ENCODE data around the gene PDSS2.
"Not testable (repeated sequence)": the region's sequence is repeated elsewhere in the genome, so short reads cannot be mapped to it uniquely, and the experiment has no call there.

Gene PDSS2

DNA sequence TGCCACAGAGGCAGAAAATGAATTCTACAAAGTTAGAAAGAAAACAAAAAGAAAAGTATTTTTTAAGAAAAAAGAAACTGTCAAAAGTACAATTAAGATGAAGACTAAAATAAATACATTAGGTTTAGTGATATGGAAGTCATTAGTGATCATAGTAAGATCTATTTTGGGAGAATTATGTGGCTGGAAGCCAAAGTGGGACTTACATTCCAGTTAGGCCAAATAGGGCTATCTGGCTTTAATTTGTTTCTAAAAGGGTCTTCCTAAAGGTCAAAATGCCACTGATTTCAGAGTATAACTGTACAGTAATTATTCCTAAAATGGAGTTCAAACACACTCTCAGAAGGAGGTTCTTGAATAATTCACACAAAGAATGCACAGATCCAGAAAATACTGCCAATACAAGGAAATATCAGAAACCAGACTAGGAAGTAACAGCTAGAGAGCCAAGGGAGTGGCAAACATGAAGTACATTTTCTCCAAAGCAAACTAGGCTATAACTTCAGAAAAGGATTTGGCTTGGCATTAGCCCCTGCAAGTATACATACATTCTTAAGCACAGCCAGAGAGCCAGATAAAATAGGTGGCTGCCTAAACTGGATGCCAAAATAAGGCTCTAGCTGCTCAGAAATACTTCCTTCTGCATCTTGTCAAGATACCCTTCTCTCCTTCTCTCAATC, 45.3 kb downstream of the PDSS2 start:
- DNase-seq = no peak

DNA sequence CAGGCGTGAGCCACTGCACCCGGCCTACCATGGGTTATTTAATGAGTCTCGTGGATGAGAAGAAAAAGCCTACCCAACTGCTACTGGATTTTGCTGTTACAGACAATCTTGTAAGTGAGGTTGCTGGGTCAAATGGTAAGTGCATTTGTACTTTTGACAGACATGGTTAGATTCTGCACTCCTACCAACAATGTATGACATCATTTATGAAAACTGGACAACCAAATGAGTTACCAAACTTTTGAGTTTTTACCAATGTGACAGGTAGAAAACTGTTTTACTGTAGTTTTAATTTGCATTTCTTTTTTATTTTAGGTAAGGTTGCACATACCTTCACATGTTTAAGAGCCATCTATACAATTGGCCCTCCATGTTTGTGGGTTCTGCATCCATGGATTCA, 48.2 kb downstream of the PDSS2 start:
- no peak for DNase-seq

DNA sequence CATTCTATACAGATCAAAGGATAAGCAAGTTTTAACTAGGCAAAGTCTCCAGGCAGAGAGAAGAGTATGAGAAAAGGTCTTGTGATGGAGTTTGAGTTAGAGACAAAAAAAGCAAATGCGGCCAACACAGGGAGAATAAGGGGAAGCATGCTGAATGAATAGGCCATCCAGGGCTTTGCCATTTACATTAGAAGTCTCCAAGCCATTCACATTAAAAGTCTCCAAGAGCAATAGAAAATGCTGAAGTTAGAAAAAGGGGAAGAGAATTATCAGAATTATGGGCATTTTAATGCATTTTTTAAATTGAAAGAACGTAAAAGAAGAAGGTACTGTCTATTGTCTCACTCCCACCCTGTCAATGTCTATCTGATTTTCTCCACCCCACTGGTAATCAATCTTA, 49.4 kb downstream of the PDSS2 start:
- no peak for DNase-seq

DNA sequence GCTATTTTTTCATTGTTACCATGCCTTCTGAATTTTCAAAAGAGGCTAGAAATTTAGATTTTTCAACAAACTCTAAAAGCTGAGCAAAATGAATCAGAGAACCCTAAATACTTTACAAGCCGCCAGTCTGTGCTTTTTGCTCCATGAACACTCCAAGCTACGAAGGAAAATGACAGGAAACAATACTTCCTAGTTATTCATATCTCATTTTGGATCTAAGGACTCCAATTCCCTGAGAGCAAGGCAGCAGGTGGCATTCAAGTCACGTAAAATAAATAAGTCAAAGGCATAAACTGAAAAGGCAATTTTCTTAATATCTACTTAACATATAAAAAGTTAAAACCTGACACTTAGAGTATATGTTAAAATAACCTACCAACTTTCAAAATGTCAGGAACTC, 50.6 kb downstream of the PDSS2 start:
- no peak for DNase-seq

DNA sequence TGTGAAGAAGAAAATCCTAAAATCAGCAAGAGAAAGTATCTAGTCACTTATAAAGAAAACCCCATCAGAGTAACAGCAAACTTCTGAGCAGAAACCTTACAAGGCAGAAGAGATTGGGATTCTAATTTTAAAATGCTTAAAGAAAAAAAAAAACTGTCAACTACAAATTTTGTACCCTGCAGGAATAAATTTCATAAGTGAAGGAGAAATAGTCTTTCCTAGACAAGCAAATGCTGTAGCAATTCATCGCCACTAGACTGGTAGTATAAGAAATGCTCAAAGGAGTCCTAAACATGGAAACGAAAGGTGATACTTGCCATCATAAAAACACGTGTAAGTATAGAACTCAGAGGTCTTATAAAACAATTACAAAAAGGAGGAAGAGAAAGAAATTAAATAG, 54.4 kb downstream of the PDSS2 start:
- DNase-seq = no peak

DNA sequence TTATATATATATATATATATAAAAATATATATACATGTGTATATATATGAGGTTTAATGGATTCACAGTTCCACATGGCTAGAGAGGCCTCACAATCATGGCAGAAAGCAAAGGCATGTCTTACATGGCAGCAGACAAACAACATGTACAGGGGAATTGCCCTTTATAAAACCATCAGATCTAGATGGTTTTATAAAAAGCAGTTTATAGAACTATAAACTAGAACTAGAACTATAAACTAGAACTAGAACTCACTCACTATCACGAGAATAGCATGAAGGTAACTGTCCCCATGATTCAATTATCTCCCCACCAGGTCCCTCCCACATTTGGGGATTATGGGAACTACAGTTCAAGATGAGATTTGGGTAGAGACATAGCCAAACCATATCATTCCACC, 56.8 kb downstream of the PDSS2 start:
- DNase-seq = no peak

DNA sequence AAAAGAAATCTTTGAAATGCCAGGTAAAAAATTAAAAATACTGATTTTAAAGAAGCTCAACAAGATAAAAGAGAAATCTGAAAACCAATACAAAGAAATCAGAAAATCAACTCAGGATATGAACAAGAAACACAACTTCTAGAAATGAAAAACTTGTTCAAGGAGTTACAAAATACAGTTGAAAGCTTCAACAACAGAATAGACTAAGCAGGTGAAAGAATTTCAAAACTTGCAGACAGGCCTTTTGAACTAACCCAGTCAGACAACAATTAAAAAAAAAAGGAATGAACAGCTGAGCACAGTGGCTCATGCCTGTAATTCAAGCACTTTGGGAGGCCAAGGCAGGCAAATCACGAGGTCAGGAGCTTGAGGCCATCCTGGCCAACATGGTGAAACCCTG, 57.8 kb downstream of the PDSS2 start:
- no peak for DNase-seq

DNA sequence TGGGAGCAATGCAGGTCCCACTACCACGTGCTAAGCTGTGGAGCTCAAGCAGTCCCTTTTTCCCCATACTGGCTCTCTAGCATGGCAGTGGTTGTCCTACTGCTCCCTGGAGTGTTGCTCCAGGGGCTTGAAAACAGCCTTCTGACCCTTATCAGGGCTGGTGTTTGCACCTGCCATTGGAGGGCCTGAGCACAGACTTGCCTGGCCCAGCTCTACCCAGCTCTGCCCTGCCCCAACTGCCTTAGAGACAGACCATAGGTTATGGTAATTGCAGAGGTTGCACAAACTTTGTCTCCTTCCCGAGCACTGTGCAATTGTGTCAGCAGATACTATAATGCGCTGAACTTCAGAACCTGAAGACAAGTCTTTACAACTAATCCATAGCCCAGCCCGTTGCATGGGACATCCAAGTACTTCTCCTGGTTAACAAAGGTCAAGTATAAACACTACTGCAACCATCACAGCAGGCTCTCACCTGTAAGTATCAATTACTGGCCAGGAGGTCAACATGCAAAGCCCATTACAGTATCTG, 58.7 kb downstream of the PDSS2 start:
- no peak for DNase-seq

DNA sequence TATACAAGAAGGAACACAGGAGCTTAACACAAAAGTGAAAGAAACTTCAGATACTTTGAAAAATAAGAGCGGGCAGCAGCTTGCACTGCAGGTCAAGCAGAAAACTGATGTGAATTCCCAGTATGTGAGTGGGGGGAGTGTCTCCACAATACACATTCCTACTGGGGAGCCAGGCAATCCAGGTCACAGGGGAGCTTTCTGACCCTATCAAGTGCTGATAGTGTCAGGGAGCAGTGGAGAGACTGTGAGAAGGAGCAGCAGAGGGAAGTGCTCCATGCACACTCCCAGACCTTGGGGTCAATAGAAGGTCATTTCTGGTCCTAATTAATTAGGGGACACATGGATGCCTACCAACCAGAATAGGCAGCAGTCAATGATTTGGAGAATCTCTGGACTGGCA, 59.4 kb downstream of the PDSS2 start:
- no peak for DNase-seq

DNA sequence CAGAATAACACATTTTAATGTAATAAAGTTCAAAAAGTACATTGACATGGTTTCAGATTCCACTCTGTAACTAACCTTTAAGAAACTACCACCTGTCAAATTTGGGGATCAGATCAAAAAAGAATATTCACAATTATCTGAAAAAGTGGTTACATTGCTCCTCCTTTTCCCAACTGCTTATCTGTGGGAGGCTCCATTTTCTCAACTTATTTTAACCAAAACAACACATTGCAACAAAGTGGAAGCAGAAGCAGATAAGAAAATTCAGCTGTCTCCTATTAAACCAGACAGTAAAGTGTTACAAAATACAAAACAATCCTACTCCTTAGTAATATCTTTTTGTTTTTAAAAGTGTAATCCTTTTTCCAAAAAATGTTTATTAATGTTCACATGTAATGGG, 61.4 kb downstream of the PDSS2 start:
- no peak for DNase-seq

DNA sequence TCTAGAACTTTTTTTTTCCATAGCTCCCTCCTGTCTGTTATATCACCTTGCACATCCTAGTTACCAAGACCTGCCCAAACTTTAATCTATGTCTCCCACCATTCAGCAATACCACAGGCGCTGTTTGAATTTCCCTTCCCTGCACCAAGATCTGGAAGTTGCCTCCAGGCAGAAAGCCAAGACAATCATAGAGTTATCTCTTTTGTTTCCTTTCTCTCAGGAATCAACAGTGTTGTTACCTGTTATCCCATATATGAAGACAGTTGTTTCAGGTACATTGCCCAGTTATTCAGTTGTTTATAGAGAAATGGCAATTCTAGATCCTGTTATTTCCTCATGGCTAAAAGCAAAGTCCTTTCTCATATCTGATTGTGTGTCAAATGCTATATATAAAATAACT, 63.2 kb downstream of the PDSS2 start:
- no peak for DNase-seq

DNA sequence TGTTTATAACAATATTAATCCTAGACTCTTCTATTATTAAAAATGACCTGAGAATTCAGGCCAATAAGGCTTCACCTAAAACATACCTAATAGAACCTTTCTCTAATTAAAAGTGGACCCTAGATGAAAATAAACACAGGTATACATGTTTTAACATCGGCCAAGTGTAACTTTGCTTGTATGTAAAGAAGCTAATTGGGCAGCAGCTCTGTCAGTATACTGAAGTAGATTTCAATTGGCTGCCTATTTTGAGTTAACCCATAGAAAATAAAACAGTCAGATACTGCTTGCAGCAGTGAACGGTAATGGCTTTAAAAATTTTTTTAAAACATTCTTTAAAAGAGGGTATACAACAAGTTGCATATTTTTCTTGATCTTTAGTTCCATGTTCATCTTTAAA, 67.3 kb downstream of the PDSS2 start:
- no peak for DNase-seq

DNA sequence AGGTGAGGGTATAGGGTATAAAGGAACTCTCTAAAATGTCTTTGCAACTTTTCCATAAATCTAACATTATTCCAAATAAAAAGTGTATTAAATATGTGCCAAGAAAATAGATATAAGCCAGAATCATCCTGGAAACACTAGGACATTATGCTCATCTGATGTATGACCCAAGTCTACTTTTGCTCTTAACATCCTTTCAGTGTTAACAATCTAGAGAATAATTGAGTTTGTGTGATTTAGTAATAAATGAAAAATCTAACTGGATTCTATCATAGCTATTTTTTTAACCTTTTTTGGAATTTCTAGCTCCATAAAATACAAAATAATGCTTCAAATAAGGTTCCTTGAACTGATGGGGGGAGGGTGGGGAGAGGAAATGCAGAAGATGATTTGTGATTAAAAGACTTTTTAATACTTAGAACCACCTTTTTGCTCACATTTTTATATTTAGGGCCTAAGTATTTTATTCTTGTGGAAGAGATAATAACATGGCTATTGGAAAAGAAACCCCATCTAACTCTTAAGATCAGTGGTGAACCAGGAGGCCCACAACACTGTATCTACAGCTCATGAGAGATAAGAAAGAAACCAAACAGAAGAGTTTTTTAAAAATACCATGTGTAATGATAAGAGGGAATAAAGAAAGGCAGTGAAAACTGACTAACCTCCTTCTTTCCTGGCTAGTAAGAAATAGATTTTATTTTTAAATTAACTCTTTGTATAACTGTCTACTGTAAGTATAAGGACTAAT, 68.5 kb downstream of the PDSS2 start:
- no peak for DNase-seq

DNA sequence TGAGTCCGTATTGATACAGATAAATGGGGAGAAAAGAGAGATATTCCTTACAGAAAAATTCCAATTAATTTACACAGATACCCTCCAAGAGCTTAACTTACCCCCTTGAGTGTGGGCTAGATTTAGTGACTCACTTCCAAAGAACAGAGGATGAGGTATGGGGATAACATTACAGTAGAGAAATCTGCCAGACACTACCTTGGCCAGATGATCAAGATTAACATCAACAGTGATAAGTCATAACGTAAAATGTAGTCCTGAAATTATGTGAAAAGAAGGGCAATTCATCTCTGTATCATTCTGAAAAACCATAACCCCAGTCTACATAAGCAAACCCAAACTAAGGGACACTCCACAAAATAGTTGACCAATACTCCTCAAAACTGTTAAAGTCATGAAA, 69.3 kb downstream of the PDSS2 start:
- DNase-seq = no peak

DNA sequence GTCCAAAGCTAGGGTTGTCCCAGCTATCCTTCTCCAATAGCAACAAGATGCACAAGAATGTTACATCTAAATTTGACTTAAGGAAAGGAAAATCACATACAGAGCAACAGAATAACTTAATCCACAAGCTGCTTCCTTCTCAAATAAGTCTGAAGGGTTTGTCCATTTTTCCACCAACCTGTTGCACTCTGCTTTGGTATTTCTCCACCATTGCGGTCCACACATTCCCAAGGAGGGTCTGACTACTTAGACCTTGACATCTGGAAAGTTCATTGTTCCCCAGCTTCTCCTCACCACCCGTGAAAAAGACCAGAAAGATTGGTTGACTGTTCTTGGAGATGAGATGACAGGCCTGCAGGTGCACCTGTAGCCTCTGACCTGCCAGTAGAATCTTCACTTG, 72.5 kb downstream of the PDSS2 start:
- no peak for DNase-seq

DNA sequence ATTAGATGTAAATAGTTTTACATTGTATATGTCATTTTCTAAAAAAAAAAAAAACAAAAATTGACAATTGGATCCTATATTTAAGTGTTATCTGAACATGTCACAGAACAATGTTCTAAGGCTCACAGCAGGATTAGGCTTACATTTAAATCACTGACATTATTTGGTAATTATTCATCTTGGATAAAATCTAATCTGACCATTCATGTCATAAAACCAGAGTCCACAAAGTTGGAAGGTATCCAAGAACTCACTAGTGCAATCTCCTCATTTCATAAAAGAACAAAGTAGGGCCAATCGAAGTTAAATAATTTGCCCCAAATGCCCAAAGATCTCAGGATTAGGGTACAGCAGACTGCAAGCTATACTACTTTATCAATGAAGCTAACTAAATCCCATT, 73.0 kb downstream of the PDSS2 start:
- DNase-seq = no peak

DNA sequence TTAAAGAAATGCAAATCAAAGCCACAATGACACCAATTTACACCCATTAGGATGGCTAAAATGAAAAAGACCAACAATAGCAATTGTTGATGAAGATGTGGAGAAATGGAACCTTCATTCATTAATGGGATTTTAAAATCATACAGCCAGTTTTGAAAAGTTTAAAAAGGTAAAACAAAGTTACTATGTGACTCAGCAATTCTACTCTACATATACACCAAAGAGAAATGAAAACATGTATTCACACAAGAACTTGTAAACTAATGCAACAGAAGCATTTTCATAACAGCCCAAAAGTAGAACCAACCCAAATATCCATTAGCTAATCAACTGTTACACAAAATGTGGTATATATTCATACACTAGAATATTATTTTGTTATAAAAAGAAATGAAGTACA, 75.7 kb downstream of the PDSS2 start:
- DNase-seq = no peak

DNA sequence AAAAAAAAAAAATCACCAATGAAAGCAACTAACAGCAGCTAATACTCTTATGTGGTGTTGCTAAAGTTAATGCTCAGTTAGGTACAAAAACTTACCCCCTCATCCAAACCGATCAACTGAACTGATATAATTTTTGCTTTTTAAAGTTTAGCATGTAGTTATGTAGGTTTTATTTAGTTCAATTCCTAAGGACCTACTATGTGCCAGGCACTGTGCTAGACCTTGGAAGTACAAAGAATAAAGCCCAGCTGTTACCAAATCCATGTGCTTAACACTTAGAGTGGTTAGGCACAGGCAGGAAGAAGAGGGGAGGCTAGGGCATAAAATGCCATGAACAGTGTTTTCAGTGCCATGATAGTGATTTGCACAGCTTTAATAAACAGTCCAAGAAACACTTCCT, 85.1 kb downstream of the PDSS2 start:
- no peak for DNase-seq

DNA sequence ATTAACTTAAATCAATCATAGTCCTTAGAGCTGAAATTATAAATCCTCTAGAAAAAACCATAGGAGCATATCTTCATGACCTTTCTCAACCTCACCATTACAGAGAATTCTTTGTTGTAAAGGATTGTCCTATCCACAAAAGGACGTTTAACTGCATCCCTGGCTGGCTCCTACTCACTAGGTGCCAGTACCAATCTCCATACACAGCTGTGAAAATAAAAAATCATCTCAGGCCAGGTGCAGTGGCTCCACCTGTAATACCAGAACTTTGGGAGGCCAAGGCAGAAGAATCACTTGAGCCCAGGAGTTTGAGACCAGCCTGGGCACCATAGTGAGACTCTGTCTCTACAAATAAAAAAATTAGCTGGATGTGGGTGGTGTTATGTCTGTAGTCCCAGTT, 89.9 kb downstream of the PDSS2 start:
- no peak for DNase-seq

DNA sequence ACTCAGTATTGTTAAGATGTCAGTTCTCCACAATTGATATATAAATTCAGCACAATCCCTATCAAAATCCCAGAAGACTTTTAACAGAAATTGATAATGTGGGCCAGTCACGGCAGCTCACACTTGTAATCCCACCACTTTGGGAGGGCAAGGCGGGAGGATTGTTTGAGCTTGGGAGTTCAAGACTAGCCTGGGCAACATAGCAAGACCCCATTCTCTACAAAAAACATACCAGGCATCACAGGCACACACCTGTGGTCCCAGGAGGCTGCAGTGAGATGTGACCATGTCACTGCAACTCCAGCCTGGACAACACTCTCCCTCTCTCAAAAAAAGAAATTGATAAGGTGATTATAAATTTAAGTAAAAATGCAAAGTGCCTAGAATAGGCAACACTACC, 90.9 kb downstream of the PDSS2 start:
- DNase-seq = no peak

DNA sequence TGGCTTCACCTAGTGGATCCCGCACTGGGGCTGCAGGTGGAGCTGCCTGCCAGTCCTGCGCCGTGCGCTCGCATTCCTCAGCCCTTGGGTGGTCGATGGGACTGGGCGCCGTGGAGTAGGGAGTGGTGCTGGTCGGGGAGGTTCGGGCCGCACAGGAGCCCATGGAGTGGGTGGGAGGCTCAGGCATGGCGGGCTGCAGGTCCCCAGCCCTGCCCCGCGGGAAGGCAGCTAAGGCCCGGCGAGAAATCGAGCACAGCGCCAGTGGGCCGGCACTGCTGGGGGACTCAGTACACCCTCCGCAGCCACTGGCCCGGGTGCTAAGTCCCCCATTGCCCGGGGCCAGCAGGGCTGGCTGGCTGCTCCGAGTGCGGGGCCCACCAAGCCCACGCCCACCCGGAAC, 95.2 kb downstream of the PDSS2 start:
- not testable (repeated sequence) for DNase-seq

DNA sequence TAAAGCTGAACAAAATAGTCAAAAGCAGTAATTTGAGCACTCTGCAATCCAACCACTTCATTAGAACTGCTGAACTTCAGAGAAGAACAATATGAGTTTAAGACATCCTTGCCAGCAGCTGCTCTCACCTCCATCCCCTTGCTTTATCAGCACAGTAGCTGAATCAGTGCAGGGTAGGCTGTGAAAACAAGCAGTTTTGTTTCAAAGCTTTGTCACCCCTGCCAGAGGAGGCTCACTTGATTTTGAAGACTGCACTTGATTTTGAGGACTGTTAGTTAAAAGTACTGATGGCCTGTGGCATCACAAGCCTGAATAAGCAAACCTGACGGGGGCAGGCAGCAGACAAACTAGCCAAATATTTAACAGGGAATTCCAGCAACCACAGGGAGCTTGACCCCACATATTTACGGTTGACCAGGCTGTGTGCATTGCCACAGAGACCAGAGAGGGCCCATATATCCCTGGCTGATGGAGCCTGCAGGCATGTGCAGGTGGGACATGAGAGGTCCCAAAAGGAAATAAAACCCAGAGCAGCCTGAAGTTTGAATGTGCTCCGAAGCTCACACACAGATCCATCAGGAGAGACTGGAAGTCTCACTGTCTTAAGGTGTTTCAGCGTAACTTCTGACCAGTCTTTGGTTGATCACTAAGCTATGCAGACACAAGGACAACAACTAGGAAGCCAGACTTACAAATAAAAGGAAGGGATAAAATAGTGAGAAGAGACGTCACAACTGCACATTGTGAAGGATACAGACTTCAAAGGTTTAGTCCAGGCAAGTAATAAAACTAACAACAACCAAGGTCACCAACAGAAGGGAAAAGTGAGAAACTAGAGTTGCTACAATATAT, 97.4 kb downstream of the PDSS2 start:
- DNase-seq = no peak

DNA sequence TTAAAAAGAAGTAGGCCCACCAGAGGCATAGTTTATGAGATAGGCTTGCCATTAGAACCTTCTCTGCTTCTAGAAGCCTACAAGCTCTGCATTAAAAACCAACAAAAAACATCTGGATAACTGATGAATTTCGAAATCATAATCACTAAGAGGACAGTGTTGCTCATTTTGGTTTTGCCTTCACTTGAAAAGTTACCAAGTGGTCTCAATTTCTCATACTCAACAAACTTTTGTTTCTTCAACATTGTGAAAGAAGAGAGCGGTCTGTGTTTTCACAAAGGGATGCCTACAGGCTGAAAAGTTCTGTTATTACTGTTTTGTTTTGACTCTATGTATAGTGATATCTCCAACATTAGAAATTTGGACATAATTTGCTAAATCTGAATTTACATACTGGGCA, 98.9 kb downstream of the PDSS2 start:
- no peak for DNase-seq

DNA sequence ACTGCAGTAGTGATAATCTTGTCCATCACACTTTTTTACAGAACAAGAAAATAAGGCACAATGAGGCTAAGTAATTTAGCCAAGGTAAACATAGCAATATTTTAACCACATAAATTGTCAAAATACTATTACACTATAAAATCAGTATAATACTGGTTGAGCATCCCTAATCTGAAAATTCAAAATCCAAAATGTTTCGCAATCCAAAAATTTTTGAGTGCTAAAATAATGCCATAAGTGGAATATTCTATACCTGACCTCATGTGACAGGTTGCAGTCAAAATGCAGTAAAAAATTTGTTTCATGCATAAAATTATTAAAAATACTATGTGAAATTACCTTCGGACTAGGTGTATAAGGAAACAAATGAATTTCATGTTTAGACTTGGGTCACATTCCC, 101.5 kb downstream of the PDSS2 start:
- no peak for DNase-seq

Data from femur (tissue), 1 donor.